HS-27A (cell line): Measurements from ENCODE around the gene ACP4.

Experiments used
- DNase-seq: peaks from one replicate; pipeline ENCODE4 v3.0.0-alpha.2; 2012; ENCODE audit warnings: low read depth, missing footprints

The ACP4 gene

DNA sequence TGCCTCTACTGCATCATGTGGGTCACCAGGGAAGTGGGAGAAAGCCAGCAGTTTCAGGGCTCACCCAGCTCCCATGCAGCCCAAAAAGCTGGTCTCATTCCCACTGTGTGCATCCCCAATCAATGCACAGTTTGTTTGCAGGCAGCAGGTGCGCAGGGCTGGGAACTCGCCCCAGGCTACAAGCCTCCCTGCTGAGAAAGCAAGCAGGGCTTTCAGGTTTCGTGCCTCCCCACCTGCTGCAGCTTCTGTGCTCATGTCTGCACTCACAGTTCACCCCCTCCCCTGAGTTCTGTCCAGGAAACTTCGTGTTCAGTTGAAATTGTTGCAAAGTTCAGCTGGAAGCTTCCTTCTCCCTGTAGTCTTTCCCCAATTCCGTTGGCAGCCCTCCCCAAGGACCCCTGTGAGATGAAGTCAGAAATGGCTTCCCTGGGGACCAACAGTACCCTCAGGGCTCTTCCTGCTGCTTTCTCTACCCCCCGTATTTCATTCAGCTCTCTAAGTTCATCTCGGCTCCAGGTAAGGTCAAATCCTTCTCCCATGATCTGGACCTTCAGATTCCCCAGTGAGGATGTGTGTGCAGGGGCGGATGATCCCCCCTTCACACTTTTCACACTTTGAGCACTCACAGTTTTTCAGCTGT is 54.2 kb downstream of the ACP4 start:
- no peak for DNase-seq
